ENCODE measurements around the gene NOP10.

- TF ChIP-seq TAF1 (IDR thresholded peaks at IDR 0.05; ENCODE audit: low read depth, low read length) = no peak
- no peak for TF ChIP-seq POLR2AphosphoS5 (IDR thresholded peaks at IDR 0.05; ENCODE audit: low read depth, low read length)
- TF ChIP-seq POLR2A (IDR thresholded peaks at IDR 0.05; ENCODE audit: low read depth, low read length) = no peak
- no peak for TF ChIP-seq PAX5 (IDR thresholded peaks at IDR 0.05; ENCODE audit: insufficient read depth, low read length, severe bottlenecking)
- TF ChIP-seq POU2F2 (IDR thresholded peaks at IDR 0.05; ENCODE audit: low read depth, low read length) = no peak
Measured at GRCh38 chr15:34325368-34325767, 17.6 kb downstream of the NOP10 start.
